GM13976 (cell line): Measurements from ENCODE around the gene MLKL.

Experiments used
- DNase-seq: peaks from one replicate; pipeline ENCODE4 v3.0.0; 2012; ENCODE audit warnings: low spot score
- CTCF ChIP-seq: IDR thresholded peaks from 2 replicates; pipeline ENCODE4 v1.5.1; 2012; ENCODE audit warnings: borderline replicate concordance, mild to moderate bottlenecking; ENCODE audit not compliant: insufficient read depth; ENCODE audit errors: extremely low read depth, missing control alignments, control extremely low read depth
- in situ Hi-C: fragments of 300-500 bp; cut with MboI; formaldehyde crosslinking; loops from one replicate; pipeline ENCODE4 v1.12.0; 2022; ENCODE audit warnings: low sequenced_read_pairs, mixed read lengths, inconsistent platforms; ENCODE audit not compliant: unreplicated experiment

MLKL gene

GRCh38 chr16:74734361-74735161 lies 33.9 kb upstream of the MLKL start:
- in situ Hi-C loops = no loop called here
- no peak for TF ChIP-seq CTCF
- no peak for DNase-seq

GRCh38 chr16:74732707-74733350 lies 32.2 kb upstream of the MLKL start:
- in situ Hi-C loops = no loop called here
- TF ChIP-seq CTCF = no peak
- no peak for DNase-seq

- no peak for TF ChIP-seq CTCF
- in situ Hi-C loops = no loop called here
- no peak for DNase-seq
These were observed 31.3 kb upstream of the MLKL start for GRCh38 chr16:74731853-74732477.

- no peak for TF ChIP-seq CTCF
- no peak for DNase-seq
- in situ Hi-C loops = no loop called here
These were observed 29.4 kb upstream of the MLKL start for GRCh38 chr16:74729783-74730683.

- in situ Hi-C loops = no loop called here
- DNase-seq = no peak
- no peak for TF ChIP-seq CTCF
These were observed 27.2 kb upstream of the MLKL start for GRCh38 chr16:74727903-74728302.

- TF ChIP-seq CTCF = no peak
- in situ Hi-C loops = no loop called here
- DNase-seq = no peak
These were observed 26.1 kb upstream of the MLKL start for GRCh38 chr16:74726716-74727115.
